Measurements from ENCODE around the gene ACVRL1.

- TF ChIP-seq POLR2A (IDR thresholded peaks at IDR 0.05): no peak
- TF ChIP-seq, protein P1, sequence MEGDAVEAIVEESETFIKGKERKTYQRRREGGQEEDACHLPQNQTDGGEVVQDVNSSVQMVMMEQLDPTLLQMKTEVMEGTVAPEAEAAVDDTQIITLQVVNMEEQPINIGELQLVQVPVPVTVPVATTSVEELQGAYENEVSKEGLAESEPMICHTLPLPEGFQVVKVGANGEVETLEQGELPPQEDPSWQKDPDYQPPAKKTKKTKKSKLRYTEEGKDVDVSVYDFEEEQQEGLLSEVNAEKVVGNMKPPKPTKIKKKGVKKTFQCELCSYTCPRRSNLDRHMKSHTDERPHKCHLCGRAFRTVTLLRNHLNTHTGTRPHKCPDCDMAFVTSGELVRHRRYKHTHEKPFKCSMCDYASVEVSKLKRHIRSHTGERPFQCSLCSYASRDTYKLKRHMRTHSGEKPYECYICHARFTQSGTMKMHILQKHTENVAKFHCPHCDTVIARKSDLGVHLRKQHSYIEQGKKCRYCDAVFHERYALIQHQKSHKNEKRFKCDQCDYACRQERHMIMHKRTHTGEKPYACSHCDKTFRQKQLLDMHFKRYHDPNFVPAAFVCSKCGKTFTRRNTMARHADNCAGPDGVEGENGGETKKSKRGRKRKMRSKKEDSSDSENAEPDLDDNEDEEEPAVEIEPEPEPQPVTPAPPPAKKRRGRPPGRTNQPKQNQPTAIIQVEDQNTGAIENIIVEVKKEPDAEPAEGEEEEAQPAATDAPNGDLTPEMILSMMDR (IDR thresholded peaks at IDR 0.05): no peak
Measured at GRCh38 chr12:51874486-51874885, 32.8 kb upstream of the ACVRL1 start.
